8988T (cell line): ENCODE results near the gene TMEM88.
A peak's percentile ranks its signal among the peaks of the same experiment; 100 is the strongest.

Experiments used
- DNase-seq: peaks from one replicate; pipeline ENCODE4 v3.0.0; 2011

Gene TMEM88

DNA sequence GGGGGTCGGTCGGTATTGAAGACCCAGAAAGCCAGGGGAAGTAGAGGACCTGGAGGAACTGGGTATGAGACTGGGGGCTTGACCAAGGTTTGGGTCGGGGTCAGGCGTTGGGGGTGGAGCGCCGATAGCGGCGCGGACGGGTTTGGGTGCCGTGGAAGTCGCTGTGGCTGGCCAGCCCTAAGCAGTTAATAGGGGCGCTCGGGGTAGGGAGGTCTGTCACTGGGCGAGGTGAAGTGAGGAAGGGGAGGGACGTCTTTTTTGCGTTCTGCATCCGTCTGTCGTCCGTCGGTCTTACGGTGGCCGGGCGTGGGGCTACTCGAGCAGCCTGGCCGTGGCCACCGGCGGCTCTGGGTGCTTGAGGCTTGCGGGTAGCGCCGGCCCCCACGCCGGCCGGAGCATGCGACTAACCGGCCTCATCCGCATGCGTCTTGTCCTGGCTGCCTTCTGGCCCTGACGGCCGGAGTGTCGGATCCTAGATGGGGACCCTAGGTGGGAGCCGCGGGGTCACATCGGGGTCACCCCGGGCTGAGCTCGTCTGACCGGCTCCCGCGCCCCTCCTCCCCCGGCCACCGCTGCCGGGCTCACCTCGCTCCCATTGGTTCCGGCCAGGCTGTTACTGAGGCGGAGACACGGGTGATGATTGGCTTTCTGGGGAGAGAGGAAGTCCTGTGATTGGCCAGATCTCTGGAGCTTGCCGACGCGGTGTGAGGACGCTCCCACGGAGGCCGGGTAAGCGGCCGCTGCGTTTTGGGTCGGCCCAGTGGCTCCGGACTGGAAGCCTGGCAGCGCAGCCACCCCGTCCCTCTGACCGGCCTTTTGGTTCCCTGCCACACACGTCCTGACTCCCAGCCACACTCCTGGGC lies 10.3 kb upstream of the TMEM88 start:
- peak; percentile 85 for DNase-seq

DNA sequence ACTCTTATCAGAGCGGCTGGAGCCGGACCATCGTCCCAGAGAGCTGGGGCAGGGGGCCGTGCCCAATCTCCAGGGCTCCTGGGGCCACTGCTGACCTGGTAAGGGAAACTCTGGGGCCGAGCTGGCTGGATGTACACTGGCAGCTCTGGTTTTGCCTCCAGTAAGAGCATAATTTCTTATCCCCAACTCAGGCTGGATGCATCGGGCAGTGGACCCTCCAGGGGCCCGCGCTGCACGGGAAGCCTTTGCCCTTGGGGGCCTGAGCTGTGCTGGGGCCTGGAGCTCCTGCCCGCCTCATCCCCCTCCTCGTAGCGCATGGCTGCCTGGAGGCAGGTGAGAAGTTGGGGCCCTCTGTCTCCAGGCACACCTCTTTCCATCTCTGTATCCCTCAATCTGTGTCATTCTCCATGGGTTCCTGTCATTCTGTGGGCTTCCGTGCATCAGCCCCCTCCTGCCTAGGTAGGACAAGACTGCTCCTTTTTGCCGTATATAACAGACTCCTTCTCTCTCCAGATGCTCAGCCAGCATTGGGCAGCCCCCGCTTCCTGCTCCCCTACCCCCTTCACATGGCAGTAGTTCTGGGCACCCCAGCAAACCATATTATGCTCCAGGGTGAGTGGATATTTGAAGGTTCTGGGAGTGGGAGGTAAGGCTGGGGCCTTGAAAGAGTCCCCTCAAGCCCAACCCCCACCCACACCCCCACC lies 9.4 kb upstream of the TMEM88 start:
- no peak for DNase-seq

DNA sequence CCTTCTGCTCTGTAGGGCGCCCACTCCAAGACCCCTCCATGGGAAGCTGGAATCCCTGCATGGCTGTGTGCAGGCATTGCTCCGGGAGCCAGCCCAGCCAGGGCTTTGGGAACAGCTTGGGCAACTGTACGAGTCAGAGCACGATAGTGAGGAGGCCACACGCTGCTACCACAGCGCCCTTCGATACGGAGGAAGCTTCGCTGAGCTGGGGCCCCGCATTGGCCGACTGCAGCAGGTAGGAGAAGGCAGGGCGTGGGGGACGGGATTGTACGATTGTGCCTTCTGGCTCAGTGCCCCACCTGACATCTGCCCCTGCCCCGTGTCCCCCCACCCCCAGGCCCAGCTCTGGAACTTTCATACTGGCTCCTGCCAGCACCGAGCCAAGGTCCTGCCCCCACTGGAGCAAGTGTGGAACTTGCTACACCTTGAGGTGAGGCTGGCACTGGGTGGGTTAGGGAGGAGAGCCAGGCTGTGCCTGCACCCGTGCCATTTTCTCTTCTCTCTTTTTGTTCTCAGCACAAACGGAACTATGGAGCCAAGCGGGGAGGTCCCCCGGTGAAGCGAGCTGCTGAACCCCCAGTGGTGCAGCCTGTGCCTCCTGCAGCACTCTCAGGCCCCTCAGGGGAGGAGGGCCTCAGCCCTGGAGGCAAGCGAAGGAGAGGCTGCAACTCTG lies 8.7 kb upstream of the TMEM88 start:
- no peak for DNase-seq

DNA sequence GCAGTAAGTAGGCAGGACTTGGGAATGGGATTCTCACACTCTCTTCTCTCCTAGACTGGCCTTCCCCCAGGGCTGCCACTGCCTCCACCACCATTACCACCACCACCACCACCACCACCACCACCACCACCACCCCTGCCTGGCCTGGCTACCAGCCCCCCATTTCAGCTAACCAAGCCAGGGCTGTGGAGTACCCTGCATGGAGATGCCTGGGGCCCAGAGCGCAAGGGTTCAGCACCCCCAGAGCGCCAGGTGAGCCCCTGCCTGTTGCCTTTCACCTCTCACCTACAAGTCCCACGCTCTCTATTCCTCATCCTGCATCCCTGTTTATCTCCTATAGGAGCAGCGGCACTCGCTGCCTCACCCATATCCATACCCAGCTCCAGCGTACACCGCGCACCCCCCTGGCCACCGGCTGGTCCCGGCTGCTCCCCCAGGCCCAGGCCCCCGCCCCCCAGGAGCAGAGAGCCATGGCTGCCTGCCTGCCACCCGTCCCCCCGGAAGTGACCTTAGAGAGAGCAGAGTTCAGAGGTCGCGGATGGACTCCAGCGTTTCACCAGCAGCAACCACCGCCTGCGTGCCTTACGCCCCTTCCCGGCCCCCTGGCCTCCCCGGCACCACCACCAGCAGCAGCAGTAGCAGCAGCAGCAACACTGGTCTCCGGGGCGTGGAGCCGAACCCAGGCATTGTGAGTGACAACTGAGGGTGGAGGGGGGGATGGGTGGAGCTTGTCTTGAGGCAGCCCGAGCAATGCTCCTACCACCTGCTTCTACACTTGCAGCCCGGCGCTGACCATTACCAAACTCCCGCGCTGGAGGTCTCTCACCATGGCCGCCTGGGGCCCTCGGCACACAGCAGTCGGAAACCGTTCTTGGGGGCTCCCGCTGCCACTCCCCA lies 7.9 kb upstream of the TMEM88 start:
- no peak for DNase-seq

DNA sequence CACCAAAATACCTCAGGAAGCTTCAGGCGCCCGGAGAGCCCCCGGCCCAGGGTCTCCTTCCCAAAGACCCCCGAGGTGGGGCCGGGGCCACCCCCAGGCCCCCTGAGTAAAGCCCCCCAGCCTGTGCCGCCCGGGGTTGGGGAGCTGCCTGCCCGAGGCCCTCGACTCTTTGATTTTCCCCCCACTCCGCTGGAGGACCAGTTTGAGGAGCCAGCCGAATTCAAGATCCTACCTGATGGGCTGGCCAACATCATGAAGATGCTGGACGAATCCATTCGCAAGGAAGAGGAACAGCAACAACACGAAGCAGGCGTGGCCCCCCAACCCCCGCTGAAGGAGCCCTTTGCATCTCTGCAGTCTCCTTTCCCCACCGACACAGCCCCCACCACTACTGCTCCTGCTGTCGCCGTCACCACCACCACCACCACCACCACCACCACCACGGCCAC lies 6.7 kb upstream of the TMEM88 start:
- DNase-seq, result no peak

DNA sequence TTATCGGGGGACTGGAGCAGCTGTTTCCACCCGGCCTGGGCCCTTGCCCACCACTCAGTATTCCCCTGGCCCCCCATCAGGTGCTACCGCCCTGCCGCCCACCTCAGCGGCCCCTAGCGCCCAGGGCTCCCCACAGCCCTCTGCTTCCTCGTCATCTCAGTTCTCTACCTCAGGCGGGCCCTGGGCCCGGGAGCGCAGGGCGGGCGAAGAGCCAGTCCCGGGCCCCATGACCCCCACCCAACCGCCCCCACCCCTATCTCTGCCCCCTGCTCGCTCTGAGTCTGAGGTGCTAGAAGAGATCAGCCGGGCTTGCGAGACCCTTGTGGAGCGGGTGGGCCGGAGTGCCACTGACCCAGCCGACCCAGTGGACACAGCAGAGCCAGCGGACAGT lies 6.1 kb upstream of the TMEM88 start:
- no peak for DNase-seq

DNA sequence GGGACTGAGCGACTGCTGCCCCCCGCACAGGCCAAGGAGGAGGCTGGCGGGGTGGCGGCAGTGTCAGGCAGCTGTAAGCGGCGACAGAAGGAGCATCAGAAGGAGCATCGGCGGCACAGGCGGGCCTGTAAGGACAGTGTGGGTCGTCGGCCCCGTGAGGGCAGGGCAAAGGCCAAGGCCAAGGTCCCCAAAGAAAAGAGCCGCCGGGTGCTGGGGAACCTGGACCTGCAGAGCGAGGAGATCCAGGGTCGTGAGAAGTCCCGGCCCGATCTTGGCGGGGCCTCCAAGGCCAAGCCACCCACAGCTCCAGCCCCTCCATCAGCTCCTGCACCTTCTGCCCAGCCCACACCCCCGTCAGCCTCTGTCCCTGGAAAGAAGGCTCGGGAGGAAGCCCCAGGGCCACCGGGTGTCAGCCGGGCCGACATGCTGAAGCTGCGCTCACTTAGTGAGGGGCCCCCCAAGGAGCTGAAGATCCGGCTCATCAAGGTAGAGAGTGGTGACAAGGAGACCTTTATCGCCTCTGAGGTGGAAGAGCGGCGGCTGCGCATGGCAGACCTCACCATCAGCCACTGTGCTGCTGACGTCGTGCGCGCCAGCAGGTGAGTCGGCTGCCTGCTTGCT lies 5.6 kb upstream of the TMEM88 start:
- DNase-seq, result no peak

DNA sequence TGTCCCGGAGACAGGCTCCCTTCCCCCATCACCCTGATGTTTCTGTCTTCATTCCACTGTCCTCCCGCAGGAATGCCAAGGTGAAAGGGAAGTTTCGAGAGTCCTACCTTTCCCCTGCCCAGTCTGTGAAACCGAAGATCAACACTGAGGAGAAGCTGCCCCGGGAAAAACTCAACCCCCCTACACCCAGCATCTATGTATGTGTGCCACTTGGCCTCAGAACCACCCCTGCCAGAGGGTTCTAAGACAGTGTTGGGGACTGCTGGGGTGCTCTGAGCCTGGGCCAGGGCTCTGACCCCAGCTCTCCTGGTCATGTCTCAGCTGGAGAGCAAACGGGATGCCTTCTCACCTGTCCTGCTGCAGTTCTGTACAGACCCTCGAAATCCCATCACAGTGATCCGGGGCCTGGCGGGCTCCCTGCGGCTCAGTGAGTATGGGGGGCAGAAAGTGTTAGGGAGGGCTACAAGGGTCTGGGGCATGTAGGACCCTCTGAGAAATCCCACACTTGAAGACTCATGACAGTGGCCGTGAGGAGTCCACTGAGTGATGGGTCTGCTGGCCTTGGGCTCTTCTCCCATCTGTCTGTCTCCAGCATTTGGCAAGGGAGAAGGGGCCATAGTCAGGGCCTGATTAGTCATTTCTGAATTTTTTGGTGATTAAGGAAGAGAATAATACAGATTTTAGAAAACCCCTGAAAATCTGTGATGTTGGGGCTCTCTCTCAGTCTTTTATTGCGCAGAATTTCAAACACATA lies 4.9 kb upstream of the TMEM88 start:
- DNase-seq, result no peak

DNA sequence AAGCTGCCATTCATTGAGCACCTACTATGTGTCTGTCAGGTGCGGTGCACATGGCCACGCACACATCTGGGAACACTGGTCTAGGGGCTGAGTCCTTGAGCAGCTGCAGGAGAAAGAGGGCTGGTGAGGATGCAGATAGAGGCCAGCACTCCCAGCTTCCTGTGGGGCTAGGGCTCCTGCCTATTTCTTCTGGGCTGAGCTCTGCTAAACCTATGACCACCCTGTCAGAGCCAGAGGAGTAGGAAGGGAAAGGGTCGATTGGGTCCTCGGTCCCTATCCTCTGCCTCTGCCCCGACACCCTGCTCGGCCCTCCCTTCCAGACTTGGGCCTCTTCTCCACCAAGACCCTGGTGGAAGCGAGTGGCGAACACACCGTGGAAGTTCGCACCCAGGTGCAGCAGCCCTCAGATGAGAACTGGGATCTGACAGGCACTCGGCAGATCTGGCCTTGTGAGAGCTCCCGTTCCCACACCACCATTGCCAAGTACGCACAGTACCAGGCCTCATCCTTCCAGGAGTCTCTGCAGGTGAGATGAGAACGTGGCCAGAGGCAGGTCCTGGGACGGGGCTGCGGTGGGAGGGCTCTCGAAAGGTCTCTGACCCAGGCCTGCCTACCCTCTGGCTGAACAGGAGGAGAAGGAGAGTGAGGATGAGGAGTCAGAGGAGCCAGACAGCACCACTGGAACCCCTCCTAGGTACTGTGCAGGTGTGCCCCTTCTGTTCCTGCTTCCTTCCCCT lies 4.0 kb upstream of the TMEM88 start:
- DNase-seq, result no peak

DNA sequence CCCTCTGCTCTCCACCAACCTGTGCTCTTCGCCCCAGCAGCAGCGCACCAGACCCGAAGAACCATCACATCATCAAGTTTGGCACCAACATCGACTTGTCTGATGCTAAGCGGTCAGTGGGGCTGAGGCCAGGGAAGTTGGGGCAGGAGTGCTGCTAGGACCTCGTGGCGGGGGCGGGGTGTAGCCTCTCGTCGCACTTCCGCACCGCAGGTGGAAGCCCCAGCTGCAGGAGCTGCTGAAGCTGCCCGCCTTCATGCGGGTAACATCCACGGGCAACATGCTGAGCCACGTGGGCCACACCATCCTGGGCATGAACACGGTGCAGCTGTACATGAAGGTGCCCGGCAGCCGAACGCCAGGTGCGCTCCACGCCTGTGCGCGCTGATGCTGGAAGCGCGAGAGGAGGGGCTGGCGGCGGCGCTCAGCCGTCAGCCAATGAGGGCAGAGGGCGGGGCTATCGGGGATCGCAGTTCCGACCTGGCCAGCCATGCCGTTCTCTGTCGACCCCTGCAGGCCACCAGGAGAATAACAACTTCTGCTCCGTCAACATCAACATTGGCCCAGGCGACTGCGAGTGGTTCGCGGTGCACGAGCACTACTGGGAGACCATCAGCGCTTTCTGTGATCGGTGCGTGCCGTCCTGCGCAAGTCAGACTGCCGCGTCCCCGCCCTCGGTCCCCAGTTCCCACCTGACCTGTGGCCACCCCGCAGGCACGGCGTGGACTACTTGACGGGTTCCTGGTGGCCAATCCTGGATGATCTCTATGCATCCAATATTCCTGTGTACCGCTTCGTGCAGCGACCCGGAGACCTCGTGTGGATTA lies 3.2 kb upstream of the TMEM88 start:
- DNase-seq, result peak; percentile 84

DNA sequence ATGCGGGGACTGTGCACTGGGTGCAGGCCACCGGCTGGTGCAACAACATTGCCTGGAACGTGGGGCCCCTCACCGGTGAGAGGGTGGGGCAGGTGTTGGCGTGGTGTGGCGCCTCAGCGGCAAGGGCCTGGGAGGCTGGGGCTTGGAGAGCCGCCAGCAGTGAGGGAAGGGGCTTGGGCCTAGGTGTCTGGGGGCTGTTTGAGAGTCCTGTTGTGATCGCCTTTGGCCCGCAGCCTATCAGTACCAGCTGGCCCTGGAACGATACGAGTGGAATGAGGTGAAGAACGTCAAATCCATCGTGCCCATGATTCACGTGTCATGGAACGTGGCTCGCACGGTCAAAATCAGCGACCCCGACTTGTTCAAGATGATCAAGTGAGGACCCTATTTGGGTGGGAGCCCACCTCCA lies 2.6 kb upstream of the TMEM88 start:
- DNase-seq, result no peak

DNA sequence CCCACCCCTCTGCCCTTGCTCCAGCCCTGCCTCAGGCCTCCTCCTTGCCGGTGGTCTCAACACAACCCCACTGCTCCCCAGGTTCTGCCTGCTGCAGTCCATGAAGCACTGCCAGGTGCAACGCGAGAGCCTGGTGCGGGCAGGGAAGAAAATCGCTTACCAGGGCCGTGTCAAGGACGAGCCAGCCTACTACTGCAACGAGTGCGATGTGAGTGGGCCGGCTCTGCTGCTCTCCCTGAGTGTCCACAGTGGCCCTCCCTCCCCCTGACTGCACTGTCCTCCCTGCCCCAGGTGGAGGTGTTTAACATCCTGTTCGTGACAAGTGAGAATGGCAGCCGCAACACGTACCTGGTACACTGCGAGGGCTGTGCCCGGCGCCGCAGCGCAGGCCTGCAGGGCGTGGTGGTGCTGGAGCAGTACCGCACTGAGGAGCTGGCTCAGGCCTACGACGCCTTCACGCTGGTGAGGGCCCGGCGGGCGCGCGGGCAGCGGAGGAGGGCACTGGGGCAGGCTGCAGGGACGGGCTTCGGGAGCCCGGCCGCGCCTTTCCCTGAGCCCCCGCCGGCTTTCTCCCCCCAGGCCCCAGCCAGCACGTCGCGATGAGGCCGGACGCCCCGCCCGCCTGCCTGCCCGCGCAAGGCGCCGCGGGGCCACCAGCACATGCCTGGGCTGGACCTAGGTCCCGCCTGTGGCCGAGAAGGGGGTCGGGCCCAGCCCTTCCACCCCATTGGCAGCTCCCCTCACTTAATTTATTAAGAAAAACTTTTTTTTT lies 1.8 kb upstream of the TMEM88 start:
- no peak for DNase-seq

DNA sequence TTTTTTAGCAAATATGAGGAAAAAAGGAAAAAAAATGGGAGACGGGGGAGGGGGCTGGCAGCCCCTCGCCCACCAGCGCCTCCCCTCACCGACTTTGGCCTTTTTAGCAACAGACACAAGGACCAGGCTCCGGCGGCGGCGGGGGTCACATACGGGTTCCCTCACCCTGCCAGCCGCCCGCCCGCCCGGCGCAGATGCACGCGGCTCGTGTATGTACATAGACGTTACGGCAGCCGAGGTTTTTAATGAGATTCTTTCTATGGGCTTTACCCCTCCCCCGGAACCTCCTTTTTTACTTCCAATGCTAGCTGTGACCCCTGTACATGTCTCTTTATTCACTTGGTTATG lies 1.2 kb upstream of the TMEM88 start:
- DNase-seq, result no peak

DNA sequence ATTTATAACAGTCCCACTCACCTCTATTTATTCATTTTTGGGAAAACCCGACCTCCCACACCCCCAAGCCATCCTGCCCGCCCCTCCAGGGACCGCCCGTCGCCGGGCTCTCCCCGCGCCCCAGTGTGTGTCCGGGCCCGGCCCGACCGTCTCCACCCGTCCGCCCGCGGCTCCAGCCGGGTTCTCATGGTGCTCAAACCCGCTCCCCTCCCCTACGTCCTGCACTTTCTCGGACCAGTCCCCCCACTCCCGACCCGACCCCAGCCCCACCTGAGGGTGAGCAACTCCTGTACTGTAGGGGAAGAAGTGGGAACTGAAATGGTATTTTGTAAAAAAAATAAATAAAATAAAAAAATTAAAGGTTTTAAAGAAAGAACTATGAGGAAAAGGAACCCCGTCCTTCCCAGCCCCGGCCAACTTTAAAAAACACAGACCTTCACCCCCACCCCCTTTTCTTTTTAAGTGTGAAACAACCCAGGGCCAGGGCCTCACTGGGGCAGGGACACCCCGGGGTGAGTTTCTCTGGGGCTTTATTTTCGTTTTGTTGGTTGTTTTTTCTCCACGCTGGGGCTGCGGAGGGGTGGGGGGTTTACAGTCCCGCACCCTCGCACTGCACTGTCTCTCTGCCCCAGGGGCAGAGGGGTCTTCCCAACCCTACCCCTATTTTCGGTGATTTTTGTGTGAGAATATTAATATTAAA lies 638 bp upstream of the TMEM88 start:
- no peak for DNase-seq

DNA sequence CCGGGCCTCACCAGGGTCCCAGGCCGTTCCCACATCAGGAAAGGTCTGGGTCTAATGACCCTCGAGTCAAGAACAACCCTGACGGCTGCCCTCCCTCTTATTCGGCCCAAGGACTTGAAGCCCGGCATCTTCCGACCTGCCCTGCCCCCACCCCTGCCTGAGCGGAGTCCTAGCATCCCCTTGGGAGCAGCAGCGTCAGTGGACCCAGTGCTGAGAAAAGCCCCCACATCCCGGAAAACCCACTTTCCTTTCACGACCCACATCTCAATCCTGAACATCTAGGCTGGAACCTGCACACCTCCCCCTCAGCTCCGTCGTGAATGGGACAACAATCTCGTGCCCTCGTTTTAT lies 769 bp downstream of the TMEM88 start:
- DNase-seq, result no peak

DNA sequence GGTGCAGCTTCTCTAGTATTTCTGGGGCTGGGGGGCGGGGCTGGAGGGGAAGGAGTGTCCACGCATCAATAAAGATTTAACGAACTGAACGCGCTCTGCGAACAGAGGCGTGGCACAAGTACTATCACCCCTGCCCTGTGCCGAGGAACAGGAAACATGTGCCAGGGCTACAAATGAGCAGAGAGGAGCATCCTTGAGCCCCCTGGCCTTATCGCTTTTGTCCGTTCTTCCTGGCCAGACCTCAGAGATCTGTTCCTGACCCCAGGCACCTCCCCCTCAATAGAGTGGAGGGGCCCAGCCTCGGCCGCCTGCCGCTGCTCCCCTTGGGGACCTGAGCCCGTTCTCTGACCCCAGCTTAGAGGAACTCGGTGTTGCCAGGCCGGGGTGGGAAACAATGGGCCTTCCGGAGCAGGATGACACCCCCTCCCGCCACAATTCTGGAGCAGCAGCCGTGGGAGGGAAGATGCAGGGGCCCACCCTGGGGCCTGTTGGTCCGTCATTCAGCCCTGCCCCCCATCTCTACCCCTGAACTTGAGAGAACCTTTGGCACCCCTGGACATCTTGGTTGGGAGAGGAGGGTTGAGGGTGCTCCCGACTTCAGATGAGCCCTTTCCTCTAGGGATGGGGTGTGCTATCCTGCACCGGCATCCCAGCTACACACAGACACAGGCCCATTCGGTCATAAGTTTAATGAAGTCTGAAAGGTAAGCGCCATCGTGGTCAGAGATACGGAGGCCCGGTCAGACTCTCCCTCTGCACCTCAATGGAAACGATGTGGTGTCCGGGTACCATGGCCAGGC lies 1.3 kb downstream of the TMEM88 start:
- DNase-seq, result no peak

DNA sequence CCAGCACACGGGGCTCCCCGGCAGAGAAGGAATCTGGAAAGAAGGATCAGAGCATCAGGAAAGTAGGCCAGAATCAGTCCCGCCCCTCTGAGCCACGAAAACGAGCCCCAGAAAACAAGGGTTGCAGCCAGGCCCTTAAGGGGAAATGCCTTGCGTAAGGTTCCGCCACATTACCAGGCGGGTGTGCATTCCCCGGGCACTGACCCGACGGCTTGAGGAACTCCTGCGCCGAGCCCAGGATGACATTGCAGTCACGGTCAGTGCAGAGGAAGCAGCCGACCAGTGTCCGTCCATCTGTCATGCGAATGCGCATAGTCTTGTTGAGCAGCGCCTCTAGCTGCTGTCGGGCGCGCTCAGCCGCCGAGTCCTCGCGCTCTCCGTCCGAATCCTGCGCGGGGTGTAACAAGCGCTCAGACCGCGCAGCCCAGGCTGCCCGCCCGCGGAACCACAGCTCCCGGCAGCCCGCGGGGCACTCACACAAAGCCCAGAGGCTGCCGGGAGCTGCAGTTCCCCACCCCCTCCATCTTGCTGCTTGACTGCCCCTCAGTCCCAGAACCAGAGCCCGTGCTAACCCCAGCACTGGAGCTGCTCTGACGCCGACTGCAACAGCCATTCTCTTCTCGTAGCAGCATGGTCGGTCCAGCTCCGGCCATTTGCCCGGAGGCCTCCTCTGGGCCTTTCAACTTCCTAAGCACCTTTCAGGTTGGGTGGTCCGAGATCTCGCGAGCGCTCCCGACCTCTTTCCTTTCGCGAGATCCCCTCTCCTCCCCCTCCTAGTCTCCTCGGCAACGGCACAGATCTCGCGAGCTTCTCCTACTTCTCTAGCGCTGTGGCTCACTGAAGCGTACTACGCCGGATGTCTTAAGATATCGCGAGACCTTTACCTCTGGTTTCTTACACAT lies 2.2 kb downstream of the TMEM88 start, which contains the start of gene NAA38:
TSS of gene NAA38 (minus strand) at position 749 of the 902 bp plus-strand sequence. CDS start at position 653, 96 bp downstream.
- DNase-seq, result peak; percentile 75
